ENCODE results near the gene TEK. TPM values are rescaled to one million over a fixed set of nuclear protein-coding genes. Genes with fewer than 3 reads are reported as not detected.

Gene TEK
- total and polyA plus RNA-seq, 3 experiments from 2014 or later = not detected

DNA sequence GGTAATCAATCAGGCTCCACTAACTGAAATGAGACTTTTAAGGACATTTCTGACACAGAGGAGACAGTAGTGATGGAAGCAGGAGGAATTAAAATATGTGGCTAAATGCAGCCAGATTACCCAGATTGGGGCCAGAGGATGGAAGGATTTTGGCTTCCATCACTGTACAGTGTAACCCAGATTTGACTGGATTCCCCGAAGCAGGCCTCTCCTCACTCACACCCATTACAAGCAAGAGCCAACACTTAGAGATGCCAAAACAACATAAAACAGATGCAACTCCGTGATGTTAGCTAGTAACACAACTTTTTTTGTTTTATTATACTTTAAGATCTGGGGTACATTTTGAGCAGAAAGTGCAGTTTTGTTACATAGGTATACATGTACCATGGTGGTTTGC lies 17.6 kb downstream of the TEK start:
- peaks cover 6 to 7% of the 10 kb centered on the region in 2 donors for H3K27me3 Mint-ChIP-seq
- Histone ChIP-seq H3K27ac (ENCODE audit: low read depth, low read length) (no peak overlapping the region), H3K4me1 (ENCODE audit: insufficient read depth, low read length) (no peaks in the 10 kb centered on the region), H3K9me3 (ENCODE audit: low read length) (no peaks in the 10 kb centered on the region), H3K4me3 (ENCODE audit: low read length) (no peak overlapping the region), H3K27me3 (ENCODE audit: insufficient read depth, low read length, poor library complexity, severe bottlenecking) (no peaks in the 10 kb centered on the region), H3K36me3 (ENCODE audit: insufficient read depth, low read length) (no peaks in the 10 kb centered on the region)
- no peak for DNase-seq
- no peaks in the 10 kb centered on the region for H3K36me3 Mint-ChIP-seq
- no peak overlapping the region for H3K4me3 Mint-ChIP-seq
- ChIA-PET CTCF (no interaction called here), POLR2A (no interaction called here)
- H3K4me1 Mint-ChIP-seq = no peaks in the 10 kb centered on the region
- no peak overlapping the region for H3K27ac Mint-ChIP-seq
- H3K9me3 Mint-ChIP-seq = peaks cover 0 to 1% (median 0%) of the 10 kb centered on the region in 5 donors

DNA sequence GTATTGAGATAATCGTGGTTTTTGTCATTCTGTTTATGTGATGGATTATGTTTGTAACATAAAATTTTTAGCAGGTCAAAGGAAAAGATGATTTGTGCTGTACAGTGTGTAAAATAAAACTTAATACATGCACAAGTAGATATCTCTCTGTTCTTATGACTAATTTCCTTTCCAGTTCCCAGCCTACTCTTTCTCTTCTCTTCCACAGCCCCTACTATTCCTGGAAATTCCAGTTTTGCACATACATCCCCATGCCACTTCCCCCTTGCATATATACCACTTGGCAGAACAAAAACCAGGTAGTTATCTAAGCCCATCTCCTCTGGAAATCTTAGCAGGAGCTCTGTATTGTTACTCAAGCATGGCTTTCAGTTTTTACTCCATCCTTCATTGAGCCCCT lies 20.2 kb downstream of the TEK start:
- no peaks in the 10 kb centered on the region for H3K9me3 Mint-ChIP-seq
- no peaks in the 10 kb centered on the region for H3K4me1 Mint-ChIP-seq
- peaks cover 3 to 4% of the 10 kb centered on the region in 2 donors for H3K27me3 Mint-ChIP-seq
- Histone ChIP-seq H3K4me1 (ENCODE audit: insufficient read depth, low read length) (no peaks in the 10 kb centered on the region), H3K4me3 (ENCODE audit: low read length) (no peak overlapping the region), H3K36me3 (ENCODE audit: insufficient read depth, low read length) (no peaks in the 10 kb centered on the region), H3K9me3 (ENCODE audit: low read length) (no peaks in the 10 kb centered on the region), H3K27ac (ENCODE audit: low read depth, low read length) (no peak overlapping the region), H3K27me3 (ENCODE audit: insufficient read depth, low read length, poor library complexity, severe bottlenecking) (peaks cover 3% of the 10 kb centered on the region)
- POLR2A ChIA-PET = no interaction called here
- H3K36me3 Mint-ChIP-seq = no peaks in the 10 kb centered on the region
- CTCF ChIA-PET = no interaction called here
- H3K27ac Mint-ChIP-seq = no peak overlapping the region
- no peak for DNase-seq
- H3K4me3 Mint-ChIP-seq = no peak overlapping the region

DNA sequence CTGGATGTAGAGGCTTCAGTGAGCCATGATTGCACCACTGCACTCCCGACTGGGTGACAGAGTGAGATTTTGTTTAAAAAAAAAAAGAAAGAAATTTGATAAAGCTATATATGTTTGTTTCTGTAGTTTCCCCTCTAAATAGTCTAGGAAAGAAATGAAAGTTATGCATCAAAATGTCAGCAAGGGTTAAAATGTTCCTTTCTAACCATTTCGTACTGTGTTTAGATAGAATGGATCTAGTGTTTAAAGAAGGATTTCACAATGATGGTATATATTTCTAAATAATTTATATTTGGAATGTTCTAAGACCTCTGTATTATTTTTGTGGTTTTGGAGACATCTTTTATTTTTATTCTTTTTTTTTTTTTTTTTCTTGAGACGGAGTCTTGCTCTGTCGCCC lies 22.7 kb downstream of the TEK start:
- Mint-ChIP-seq H3K9me3 (no peaks in the 10 kb centered on the region), H3K4me1 (no peaks in the 10 kb centered on the region), H3K27me3 (peaks cover 3 to 4% of the 10 kb centered on the region in 2 donors), H3K27ac (no peak overlapping the region), H3K4me3 (no peak overlapping the region), H3K36me3 (no peaks in the 10 kb centered on the region)
- ChIA-PET CTCF (no interaction called here), POLR2A (no interaction called here)
- Histone ChIP-seq H3K4me1 (ENCODE audit: insufficient read depth, low read length) (no peaks in the 10 kb centered on the region), H3K9me3 (ENCODE audit: low read length) (no peaks in the 10 kb centered on the region), H3K27me3 (ENCODE audit: insufficient read depth, low read length, poor library complexity, severe bottlenecking) (peaks cover 3% of the 10 kb centered on the region), H3K36me3 (ENCODE audit: insufficient read depth, low read length) (no peaks in the 10 kb centered on the region), H3K27ac (ENCODE audit: low read depth, low read length) (no peak overlapping the region), H3K4me3 (ENCODE audit: low read length) (no peak overlapping the region)
- no peak for DNase-seq

DNA sequence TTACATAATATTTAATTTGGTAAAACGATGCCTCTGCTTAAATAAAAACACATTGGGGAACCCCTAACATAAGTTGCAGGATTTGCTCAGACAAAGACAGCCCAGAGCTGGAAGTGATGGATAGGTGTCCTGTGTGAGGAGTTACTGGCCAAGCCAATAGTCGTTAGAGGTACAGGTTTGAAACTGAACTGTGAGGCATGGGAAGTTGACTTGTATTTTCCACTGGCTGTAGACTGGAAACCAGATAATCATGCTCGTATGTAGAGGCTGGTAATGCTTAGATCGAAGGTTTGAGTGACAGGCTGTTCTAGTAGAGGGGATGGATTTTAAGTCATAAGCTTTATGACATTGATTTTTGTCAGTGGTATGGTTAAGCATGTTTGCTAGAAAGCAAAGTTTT lies 24.8 kb downstream of the TEK start:
- Histone ChIP-seq H3K27ac (ENCODE audit: low read depth, low read length) (no peak overlapping the region), H3K4me3 (ENCODE audit: low read length) (no peak overlapping the region), H3K4me1 (ENCODE audit: insufficient read depth, low read length) (no peaks in the 10 kb centered on the region), H3K9me3 (ENCODE audit: low read length) (no peaks in the 10 kb centered on the region), H3K27me3 (ENCODE audit: insufficient read depth, low read length, poor library complexity, severe bottlenecking) (peaks cover 3% of the 10 kb centered on the region), H3K36me3 (ENCODE audit: insufficient read depth, low read length) (no peaks in the 10 kb centered on the region)
- Mint-ChIP-seq H3K36me3 (no peaks in the 10 kb centered on the region), H3K27ac (no peak overlapping the region), H3K27me3 (peaks cover 3 to 4% of the 10 kb centered on the region in 2 donors), H3K4me1 (no peaks in the 10 kb centered on the region), H3K9me3 (peaks cover 0 to 4% (median 0%) of the 10 kb centered on the region in 5 donors), H3K4me3 (no peak overlapping the region)
- POLR2A ChIA-PET = no interaction called here
- no peak for DNase-seq
- CTCF ChIA-PET = no interaction called here

DNA sequence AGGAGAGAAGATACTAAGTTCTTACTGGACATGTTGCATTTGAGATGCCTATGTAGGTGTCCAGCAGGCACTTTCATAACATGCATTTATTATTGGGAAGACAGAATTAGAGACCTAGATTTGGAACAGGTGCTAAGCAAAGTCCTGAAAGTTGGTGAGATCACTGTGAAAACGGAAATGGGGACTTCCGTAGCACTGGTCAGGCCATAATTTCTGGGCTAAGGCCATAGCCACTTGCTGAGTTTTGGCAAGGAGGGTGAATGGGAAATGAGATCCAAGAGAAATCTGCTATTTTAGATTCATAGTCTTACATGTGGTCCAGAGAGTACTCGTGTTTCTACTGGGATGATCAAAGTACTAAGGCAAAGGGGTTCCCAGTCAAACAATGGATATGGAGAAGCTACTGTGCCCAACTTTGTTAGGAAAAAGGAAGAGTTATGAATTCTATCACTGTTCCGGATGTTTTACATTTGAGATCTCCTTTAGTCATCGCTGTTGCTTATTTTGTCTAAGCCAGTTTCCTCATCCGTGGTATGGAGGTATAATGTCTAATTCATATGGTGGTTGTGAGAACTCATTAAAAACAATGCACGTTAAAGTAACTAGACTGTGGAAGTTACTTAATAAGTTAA lies 33.4 kb downstream of the TEK start:
- Mint-ChIP-seq H3K27me3 (peaks cover 0 to 5% of the 10 kb centered on the region in 2 donors), H3K9me3 (peaks cover 0 to 6% (median 2%) of the 10 kb centered on the region in 5 donors), H3K4me1 (no peaks in the 10 kb centered on the region), H3K4me3 (no peak overlapping the region), H3K36me3 (no peaks in the 10 kb centered on the region), H3K27ac (no peak overlapping the region)
- DNase-seq = no peak
- Histone ChIP-seq H3K27ac (ENCODE audit: low read depth, low read length) (no peak overlapping the region), H3K36me3 (ENCODE audit: insufficient read depth, low read length) (no peaks in the 10 kb centered on the region), H3K27me3 (ENCODE audit: insufficient read depth, low read length, poor library complexity, severe bottlenecking) (no peaks in the 10 kb centered on the region), H3K9me3 (ENCODE audit: low read length) (no peaks in the 10 kb centered on the region), H3K4me3 (ENCODE audit: low read length) (no peak overlapping the region), H3K4me1 (ENCODE audit: insufficient read depth, low read length) (no peaks in the 10 kb centered on the region)
- ChIA-PET CTCF (no interaction called here), POLR2A (no interaction called here)

DNA sequence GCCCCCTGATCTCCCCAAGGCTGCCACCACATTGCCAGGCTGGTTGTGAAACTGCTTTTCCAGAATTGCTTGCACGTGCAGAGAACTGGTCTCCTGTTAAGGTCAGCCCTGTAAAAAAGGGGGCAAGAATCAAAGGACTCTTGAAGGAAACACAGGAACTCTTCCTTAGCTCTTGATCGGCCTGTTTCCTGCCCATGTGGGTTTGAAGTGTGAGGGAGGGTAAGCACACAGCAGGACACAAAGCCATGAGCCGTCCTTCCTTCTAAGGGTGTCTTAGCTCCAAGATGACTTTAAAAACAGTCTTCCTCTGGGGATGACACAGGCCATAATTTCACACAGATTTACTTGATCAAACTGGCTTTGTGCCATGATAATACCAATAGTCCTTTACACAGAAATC lies 36.1 kb downstream of the TEK start:
- no peaks in the 10 kb centered on the region for H3K36me3 Mint-ChIP-seq
- ChIA-PET CTCF (no interaction called here), POLR2A (no interaction called here)
- Histone ChIP-seq H3K27ac (ENCODE audit: low read depth, low read length) (no peak overlapping the region), H3K9me3 (ENCODE audit: low read length) (no peaks in the 10 kb centered on the region), H3K4me3 (ENCODE audit: low read length) (no peak overlapping the region), H3K36me3 (ENCODE audit: insufficient read depth, low read length) (no peaks in the 10 kb centered on the region), H3K27me3 (ENCODE audit: insufficient read depth, low read length, poor library complexity, severe bottlenecking) (no peaks in the 10 kb centered on the region), H3K4me1 (ENCODE audit: insufficient read depth, low read length) (no peaks in the 10 kb centered on the region)
- H3K4me1 Mint-ChIP-seq = no peaks in the 10 kb centered on the region
- no peak overlapping the region for H3K27ac Mint-ChIP-seq
- DNase-seq = no peak
- no peak overlapping the region for H3K4me3 Mint-ChIP-seq
- H3K9me3 Mint-ChIP-seq = peaks cover 0 to 2% (median 0%) of the 10 kb centered on the region in 5 donors
- peaks cover 0 to 1% of the 10 kb centered on the region in 2 donors for H3K27me3 Mint-ChIP-seq

DNA sequence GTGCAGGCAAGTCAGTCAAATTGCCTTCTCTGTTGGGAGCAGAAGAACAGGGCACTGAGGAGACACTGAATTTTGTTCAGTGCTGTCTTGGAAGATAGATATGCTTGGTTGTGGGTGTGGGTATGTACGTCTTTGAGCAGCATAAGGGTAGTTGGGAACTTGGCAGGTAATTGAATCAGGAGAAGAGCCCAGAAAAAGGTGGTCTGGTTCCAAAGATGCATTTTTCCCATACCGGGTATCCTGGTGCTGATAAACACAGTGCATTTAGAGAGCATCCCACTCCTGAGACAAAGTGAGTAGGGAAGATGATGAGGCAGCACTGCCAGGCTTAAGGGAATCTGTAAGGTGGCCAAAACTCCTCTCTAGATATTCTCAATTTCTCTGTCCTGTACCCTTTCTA lies 40.6 kb downstream of the TEK start:
- no peak overlapping the region for H3K4me3 ChIP-seq (ENCODE audit: low read length)
- no peak overlapping the region for H3K27ac Mint-ChIP-seq
- no peaks in the 10 kb centered on the region for H3K9me3 Mint-ChIP-seq
- H3K27ac ChIP-seq (ENCODE audit: low read depth, low read length) = no peak overlapping the region
- DNase-seq = no peak
- H3K36me3 Mint-ChIP-seq = no peaks in the 10 kb centered on the region
- ChIA-PET POLR2A (no interaction called here), CTCF (no interaction called here)
- H3K4me3 Mint-ChIP-seq = no peak overlapping the region
- no peaks in the 10 kb centered on the region for H3K27me3 Mint-ChIP-seq
- H3K4me1 ChIP-seq (ENCODE audit: insufficient read depth, low read length) = no peaks in the 10 kb centered on the region
- H3K36me3 ChIP-seq (ENCODE audit: insufficient read depth, low read length) = no peaks in the 10 kb centered on the region
- H3K9me3 ChIP-seq (ENCODE audit: low read length) = no peaks in the 10 kb centered on the region
- H3K4me1 Mint-ChIP-seq = no peaks in the 10 kb centered on the region
- H3K27me3 ChIP-seq (ENCODE audit: insufficient read depth, low read length, poor library complexity, severe bottlenecking) = no peaks in the 10 kb centered on the region

DNA sequence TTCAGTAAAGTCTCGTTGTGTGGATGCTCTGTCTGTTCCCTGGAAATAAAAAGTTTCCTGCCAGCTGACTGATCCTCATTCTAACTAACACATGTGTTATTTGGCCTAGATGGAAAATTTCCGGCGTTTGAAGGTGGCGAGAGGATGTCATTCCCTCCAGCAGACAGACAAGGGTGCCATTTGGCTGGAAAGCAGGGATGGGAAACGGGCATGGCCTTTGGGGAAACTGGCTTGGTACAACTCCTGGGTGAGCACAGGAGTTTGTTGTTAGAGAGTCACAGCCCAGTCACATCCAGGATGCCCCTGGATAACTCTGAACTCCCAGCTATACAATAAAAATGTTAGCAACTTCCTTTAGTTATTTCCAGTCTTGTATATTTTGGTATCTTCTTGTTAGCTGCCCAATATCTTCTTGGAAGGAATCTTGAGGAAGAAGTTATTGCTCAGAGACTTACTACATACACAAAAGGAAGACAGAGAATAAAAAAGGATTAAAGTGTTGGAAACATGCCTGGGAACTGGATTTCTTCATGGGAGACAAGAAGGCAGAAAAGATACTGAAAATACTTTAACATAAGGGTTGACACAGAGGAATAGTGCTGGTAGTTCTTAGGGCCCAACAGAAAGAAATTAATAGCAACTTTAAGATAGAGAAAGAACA lies 41.9 kb downstream of the TEK start:
- no peaks in the 10 kb centered on the region for H3K27me3 ChIP-seq (ENCODE audit: insufficient read depth, low read length, poor library complexity, severe bottlenecking)
- Mint-ChIP-seq H3K4me1 (no peaks in the 10 kb centered on the region), H3K9me3 (no peaks in the 10 kb centered on the region), H3K27me3 (peaks cover 0 to 6% of the 10 kb centered on the region in 2 donors), H3K27ac (no peak overlapping the region), H3K4me3 (no peak overlapping the region), H3K36me3 (no peaks in the 10 kb centered on the region)
- H3K4me3 ChIP-seq (ENCODE audit: low read length) = no peak overlapping the region
- no peaks in the 10 kb centered on the region for H3K9me3 ChIP-seq (ENCODE audit: low read length)
- ChIA-PET POLR2A (no interaction called here), CTCF (interaction anchor here (0.6 kb wide), 1 partner anchor 12 kb away, joined by 3 read pairs; no protein-coding TSS in a partner anchor)
- DNase-seq = no peak
- no peak overlapping the region for H3K27ac ChIP-seq (ENCODE audit: low read depth, low read length)
- H3K4me1 ChIP-seq (ENCODE audit: insufficient read depth, low read length) = no peaks in the 10 kb centered on the region
- no peaks in the 10 kb centered on the region for H3K36me3 ChIP-seq (ENCODE audit: insufficient read depth, low read length)
